WTC11 (cell line): Measurements from ENCODE around the gene GRK3. TPM values are rescaled to one million over a fixed set of nuclear protein-coding genes. Genes with fewer than 3 reads are reported as not detected.
"Not testable (repeated sequence)": the region's sequence is repeated elsewhere in the genome, so short reads cannot be mapped to it uniquely, and the experiment has no call there.

Source experiments
- ATAC-seq: fragments of 200-7000 bp; cut with Tn5 transposase; 2 replicates; pipeline ENCODE4 v1.10.0; 2021; ENCODE audit warnings: mild to moderate bottlenecking, moderate library complexity
- CTCF ChIA-PET: fragments of 300-600 bp; sonication (Branson Sonifier 250); formaldehyde crosslinking; loops from one replicate; lab custom pipeline; 2021; ENCODE audit warnings: antibody characterized with exemption; lab: Charles Lee
- POLR2A ChIA-PET: fragments of 350-600 bp; sonication (Branson Sonifier 250); formaldehyde crosslinking; loops from one replicate; lab custom pipeline; 2021; ENCODE audit warnings: antibody characterized with exemption; lab: Charles Lee
- DNase-seq: peaks from one replicate; pipeline ENCODE4 v3.0.0; 2021; ENCODE audit warnings: low spot score
- H3K27ac Mint-ChIP-seq: 2 replicates; pipeline ENCODE4 v1.8.0; 2021; ENCODE audit warnings: mixed read lengths
- H3K27me3 Mint-ChIP-seq: 2 replicates; pipeline ENCODE4 v1.8.0; 2021; ENCODE audit warnings: low read depth, mild to moderate bottlenecking, moderate library complexity, mixed read lengths
- H3K36me3 Mint-ChIP-seq: 2 replicates; pipeline ENCODE4 v1.8.0; 2021; ENCODE audit warnings: mixed read lengths
- H3K4me1 Mint-ChIP-seq: 2 replicates; pipeline ENCODE4 v1.8.0; 2022; ENCODE audit warnings: mixed read lengths
- H3K4me3 Mint-ChIP-seq: 2 replicates; pipeline ENCODE4 v1.8.0; 2021; ENCODE audit warnings: mild to moderate bottlenecking, moderate library complexity, mixed read lengths
- H3K9me3 Mint-ChIP-seq: 2 replicates; pipeline ENCODE4 v1.8.0; 2021; ENCODE audit warnings: mixed read lengths
- ARID4B ChIP-seq: sonication (generic); formaldehyde crosslinking; IDR thresholded peaks from 2 replicates; pipeline ENCODE4 v1.8.0; 2023; ENCODE audit warnings: missing genetic modification reagents, mild to moderate bottlenecking, borderline replicate concordance
- ATF6 ChIP-seq: sonication (generic); formaldehyde crosslinking; IDR thresholded peaks from 2 replicates; pipeline ENCODE4 v1.8.1; 2023; ENCODE audit warnings: mild to moderate bottlenecking, missing genetic modification reagents
- CREB1 ChIP-seq: sonication (generic); formaldehyde crosslinking; IDR thresholded peaks from 2 replicates; pipeline ENCODE4 v1.8.0; 2023; ENCODE audit warnings: mild to moderate bottlenecking, missing genetic modification reagents
- FOXJ3 ChIP-seq: sonication (generic); formaldehyde crosslinking; IDR thresholded peaks from 2 replicates; pipeline ENCODE4 v1.9.0; 2021; ENCODE audit warnings: missing genetic modification reagents, mild to moderate bottlenecking, borderline replicate concordance
- GABPB1 ChIP-seq: sonication (generic); formaldehyde crosslinking; IDR thresholded peaks from 2 replicates; pipeline ENCODE4 v1.8.1; 2023; ENCODE audit warnings: mild to moderate bottlenecking, missing genetic modification reagents
- NFYB ChIP-seq: sonication (generic); formaldehyde crosslinking; conservative IDR thresholded peaks from 2 replicates; pipeline ENCODE4 v1.8.0; 2022; ENCODE audit warnings: low read depth, missing genetic modification reagents
- OVOL2 ChIP-seq: fragments of 250-450 bp; sonication (Bioruptor Pico); IDR thresholded peaks from 2 replicates; pipeline ENCODE4 v1.9.0; 2021; ENCODE audit warnings: mild to moderate bottlenecking, borderline replicate concordance
- SMAD4 ChIP-seq: sonication (generic); formaldehyde crosslinking; IDR thresholded peaks from 2 replicates; pipeline ENCODE4 v1.8.0; 2022; ENCODE audit warnings: mild to moderate bottlenecking, missing genetic modification reagents
- SOX15 ChIP-seq: fragments of 250-450 bp; sonication (Bioruptor Pico); IDR thresholded peaks from 2 replicates; pipeline ENCODE4 v1.9.0; 2021; ENCODE audit warnings: mild to moderate bottlenecking
- TEAD1 ChIP-seq: sonication (generic); formaldehyde crosslinking; IDR thresholded peaks from 2 replicates; pipeline ENCODE4 v1.8.0; 2022; ENCODE audit warnings: mild to moderate bottlenecking, missing genetic modification reagents
- USF2 ChIP-seq: sonication (generic); formaldehyde crosslinking; IDR thresholded peaks from 2 replicates; pipeline ENCODE4 v1.8.1; 2023; ENCODE audit warnings: mild to moderate bottlenecking, missing genetic modification reagents, moderate library complexity
- ZMAT4 ChIP-seq: fragments of 250-450 bp; sonication (Bioruptor Pico); IDR thresholded peaks from 2 replicates; pipeline ENCODE4 v1.9.0; 2021; ENCODE audit warnings: mild to moderate bottlenecking
- ZNF121 ChIP-seq: sonication (generic); formaldehyde crosslinking; IDR thresholded peaks from 2 replicates; pipeline ENCODE4 v1.8.0; 2023; ENCODE audit warnings: missing genetic modification reagents
- ZNF281 ChIP-seq: sonication (generic); formaldehyde crosslinking; IDR thresholded peaks from 2 replicates; pipeline ENCODE4 v1.8.0; 2023; ENCODE audit warnings: mild to moderate bottlenecking, missing genetic modification reagents
- ZNF396 ChIP-seq: fragments of 250-450 bp; sonication (Bioruptor Pico); IDR thresholded peaks from 2 replicates; pipeline ENCODE4 v1.8.0; 2021; ENCODE audit warnings: mild to moderate bottlenecking, moderate library complexity, borderline replicate concordance
- ZNF425 ChIP-seq: fragments of 250-450 bp; sonication (Bioruptor Pico); conservative IDR thresholded peaks from 2 replicates; pipeline ENCODE4 v1.9.0; 2021; ENCODE audit warnings: mild to moderate bottlenecking
- total RNA-seq: library from RNA; stranded (reverse); gene quantifications from 3 replicates; pipeline ENCODE4 v1.2.3, GENCODE V29; 2021

Gene GRK3
- total RNA-seq, 1 experiment from 2014 or later: 27.1 TPM

GRCh38 chr22:25551396-25551795, 13.1 kb upstream of the GRK3 start (continued):
- TF ChIP-seq ARID4B (CRISPR knock-in tag) (no peak), NFYB (CRISPR knock-in tag) (no peak)

GRCh38 chr22:25552405-25552804, 12.1 kb upstream of the GRK3 start:
- H3K36me3 Mint-ChIP-seq, H3K4me3 Mint-ChIP-seq, DNase-seq, POLR2A ChIA-PET, H3K27ac Mint-ChIP-seq, H3K27me3 Mint-ChIP-seq, ATAC-seq: not testable (repeated sequence)
- H3K9me3 Mint-ChIP-seq: peaks cover 12% of the 10 kb centered on the region
- CTCF ChIA-PET: interaction anchor here (1.4 kb wide), 1 partner anchor 9 kb away, joined by 5 read pairs; no protein-coding TSS in a partner anchor
- H3K4me1 Mint-ChIP-seq: peaks cover 14% of the 10 kb centered on the region

- no peak overlapping the region for H3K4me3 Mint-ChIP-seq
- no peaks in the 10 kb centered on the region; the same call in 1 of the 2 replicates for H3K27me3 Mint-ChIP-seq
- ChIA-PET POLR2A (no interaction called here), CTCF (interaction anchor here (1.1 to 3.3 kb wide), 3 partner anchors 9 to 220 kb away, joined by 4 to 13 read pairs (median 5); no protein-coding TSS in a partner anchor)
- no peak overlapping the region for H3K27ac Mint-ChIP-seq
- TF ChIP-seq ZNF425 (CRISPR knock-in tag) (no peak), ZNF121 (CRISPR knock-in tag) (no peak), CREB1 (CRISPR knock-in tag) (no peak), OVOL2 (CRISPR knock-in tag) (no peak), GABPB1 (CRISPR knock-in tag) (no peak), ZNF396 (no peak), ZMAT4 (CRISPR knock-in tag) (no peak)
- ATAC-seq (no peak), DNase-seq (no peak)
- H3K9me3 Mint-ChIP-seq: peaks cover 12% of the 10 kb centered on the region
- peaks cover 4% of the 10 kb centered on the region; the same call in 1 of the 2 replicates for H3K36me3 Mint-ChIP-seq
- H3K4me1 Mint-ChIP-seq: peaks cover 14% of the 10 kb centered on the region
These were observed 11.3 kb upstream of the GRK3 start for GRCh38 chr22:25553131-25553530.

- ATAC-seq: no peak
These were observed 10.2 kb upstream of the GRK3 start for GRCh38 chr22:25554238-25554671.

More at GRCh38 chr22:25554238-25554671, 10.2 kb upstream of the GRK3 start:
- Mint-ChIP-seq H3K4me3 (no peak overlapping the region), H3K27ac (no peak overlapping the region), H3K9me3 (peaks cover 12% of the 10 kb centered on the region), H3K36me3 (peaks cover 4% of the 10 kb centered on the region; the same call in 1 of the 2 replicates), H3K27me3 (no peaks in the 10 kb centered on the region; the same call in 1 of the 2 replicates), H3K4me1 (peaks cover 14% of the 10 kb centered on the region)
- DNase-seq: no peak
- TF ChIP-seq SMAD4 (CRISPR knock-in tag): no peak
- TF ChIP-seq ZNF281 (CRISPR knock-in tag): no peak
- TF ChIP-seq ATF6 (CRISPR knock-in tag): no peak
- TF ChIP-seq SOX15 (CRISPR knock-in tag): no peak
- no peak for TF ChIP-seq FOXJ3 (CRISPR knock-in tag)
- no peak for TF ChIP-seq USF2
- TF ChIP-seq TEAD1 (CRISPR knock-in tag): no peak
- ChIA-PET POLR2A (no interaction called here), CTCF (interaction anchor here (0.8 to 3.3 kb wide), 2 partner anchors 10 kb away, joined by 3 to 13 read pairs; no protein-coding TSS in a partner anchor)
